NCI-H1930 (cell line): ENCODE data around the gene ITGB7.

Experiments used
- DNase-seq, 2 experiments: peaks; one replicate each; lab custom pipeline; 2025; lab: John Stamatoyannopoulos, UW

The ITGB7 gene

DNA sequence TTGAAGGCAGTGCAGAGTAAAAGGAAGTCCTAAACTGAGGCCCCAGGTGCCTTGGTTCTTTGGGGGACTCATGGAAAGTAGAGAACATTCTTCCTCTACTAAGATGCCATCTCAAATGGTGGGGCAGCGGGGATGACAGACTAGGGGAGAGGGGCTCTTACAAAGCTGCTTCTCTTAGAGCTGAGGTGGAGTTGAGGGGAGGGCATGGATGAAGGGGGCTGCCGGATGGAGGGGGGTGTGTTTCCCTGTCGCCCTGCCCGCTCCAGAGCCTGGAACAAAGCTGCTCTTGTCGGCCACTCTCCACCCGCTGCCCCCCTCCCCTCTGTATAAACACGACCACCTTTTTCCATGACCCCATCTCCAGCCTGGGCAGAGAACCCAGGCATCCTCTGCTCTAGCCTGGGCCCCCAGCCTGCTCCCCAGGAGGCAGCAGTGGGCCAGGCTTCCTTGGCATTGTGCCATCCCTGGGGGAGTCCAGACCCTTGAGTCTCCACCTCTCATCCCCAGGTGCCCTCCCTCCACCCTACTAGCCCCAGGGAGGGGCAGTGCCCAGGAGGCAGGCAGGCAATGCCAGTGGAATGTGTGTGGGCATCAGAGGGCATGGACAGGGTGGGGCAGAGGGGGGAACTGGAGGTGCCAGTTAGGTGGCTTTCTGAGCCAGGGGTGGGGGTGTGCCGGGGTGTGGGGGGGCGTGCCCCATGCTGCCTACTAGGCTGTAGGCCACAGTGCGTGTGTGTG, 23.2 kb upstream of the ITGB7 start:
- no peak for DNase-seq

DNA sequence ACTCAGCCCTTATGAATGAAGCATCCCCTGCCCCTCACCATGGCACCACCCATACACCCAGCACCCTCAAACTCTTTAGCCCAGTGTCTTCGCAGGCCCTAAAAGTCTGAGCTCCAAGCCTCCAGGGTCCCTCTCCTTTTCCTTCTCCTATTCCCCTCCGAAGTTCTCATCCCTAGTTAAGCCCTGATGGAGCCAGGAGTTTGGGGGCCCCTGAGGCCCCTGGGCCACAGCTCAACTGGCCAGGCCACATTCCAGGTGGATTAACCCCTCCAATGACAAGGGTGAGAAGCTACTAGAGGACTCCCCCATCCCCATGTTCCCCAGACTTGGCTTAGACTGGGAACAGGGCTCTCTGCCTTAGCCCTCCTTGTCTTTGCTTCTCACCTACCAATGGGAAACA, 22.4 kb upstream of the ITGB7 start:
- DNase-seq = no peak

DNA sequence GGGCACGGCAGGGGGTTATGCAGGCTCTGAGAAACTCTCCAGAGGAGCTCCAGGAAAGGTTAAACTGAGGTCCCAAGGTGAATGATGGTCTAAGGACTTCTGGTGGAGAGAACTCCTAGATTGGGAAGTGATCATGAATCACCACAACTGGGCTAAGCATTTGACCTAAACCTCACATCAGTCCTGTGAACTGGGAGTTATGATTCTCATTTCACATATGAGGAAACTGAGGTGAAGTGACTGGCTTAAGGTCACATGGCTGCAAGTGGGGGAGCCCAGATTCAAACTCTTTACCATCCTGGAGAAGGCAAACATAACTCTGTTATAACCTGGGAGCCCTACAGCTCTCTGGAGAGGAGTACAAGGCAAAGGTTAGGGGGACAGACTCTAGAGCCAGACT, 20.8 kb upstream of the ITGB7 start:
- DNase-seq = no peak

DNA sequence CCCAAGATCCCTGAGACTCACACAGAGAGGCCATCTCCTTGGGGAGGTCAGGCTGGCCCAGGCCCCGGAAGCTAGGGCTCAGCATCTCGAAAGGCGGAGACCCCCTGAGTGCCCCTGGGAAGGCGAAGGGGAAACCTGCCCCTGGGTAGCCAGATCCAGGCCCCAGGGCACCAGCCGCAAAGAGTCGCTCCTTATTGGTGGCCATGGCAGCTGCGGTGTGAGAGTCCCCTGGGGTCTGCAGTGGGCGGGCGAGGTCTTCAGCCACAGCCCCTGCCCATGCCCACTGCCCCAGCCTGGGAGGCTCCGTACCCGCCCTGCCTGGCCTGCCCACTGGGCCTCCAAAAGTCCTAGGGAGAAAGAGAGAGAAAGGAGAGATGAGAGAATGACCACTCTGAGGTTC, 20.3 kb upstream of the ITGB7 start:
- no peak for DNase-seq

DNA sequence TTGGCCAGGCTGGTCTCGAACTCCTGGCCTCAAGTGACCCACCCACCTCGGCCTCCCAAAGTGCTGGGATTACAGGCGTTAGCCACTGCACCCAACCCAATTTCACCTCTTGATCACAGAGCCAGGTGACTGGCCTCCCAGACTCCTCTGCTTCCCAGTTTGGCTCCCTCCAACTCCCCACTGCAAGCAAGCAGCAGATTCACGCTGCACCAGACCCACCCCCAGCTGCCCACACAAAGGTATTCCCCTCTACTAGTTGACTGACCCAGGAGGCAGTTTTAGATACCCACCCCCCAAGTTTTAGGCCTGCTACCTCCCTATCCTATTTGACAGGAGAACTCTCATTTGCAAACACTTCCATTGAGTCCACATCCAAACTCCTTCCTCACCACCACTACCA, 19.8 kb upstream of the ITGB7 start:
- DNase-seq = no peak

DNA sequence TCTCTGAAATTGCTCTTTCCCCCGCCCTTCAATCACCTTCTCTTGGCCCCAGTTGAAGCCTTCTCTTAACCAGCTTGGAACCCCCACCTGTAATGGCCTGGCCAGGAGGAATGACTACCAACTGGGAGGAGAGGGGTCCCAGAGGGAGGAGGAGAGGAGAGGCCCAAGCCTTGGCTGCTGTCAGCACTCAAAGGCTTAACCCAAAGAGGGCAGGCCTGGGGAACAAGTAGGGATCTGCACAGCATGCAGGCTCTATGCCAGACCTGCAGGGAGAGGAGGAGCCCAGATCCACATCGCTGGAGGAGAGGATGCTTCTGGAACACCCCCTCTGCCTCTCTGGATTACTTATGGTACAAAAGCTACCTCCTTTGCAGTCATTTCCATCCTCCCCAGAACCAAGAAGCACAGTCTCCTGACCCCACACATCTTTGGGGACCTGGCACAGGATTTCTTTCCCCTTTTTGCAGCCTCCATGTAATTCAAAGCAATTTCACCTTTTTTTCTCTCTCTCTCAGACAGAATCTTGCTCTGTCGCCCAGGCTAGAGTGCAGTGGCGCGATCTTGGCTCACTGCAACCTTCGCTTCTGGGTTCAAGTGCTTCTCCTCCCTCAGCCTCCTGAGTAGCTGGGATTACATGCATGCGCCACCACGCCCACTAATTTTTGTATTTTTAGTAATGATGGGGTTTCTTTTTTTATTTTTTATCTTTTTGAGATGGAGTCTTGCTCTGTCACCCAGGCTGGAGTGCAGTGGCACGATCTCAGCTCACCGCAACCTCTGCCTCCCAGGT, 18.8 kb upstream of the ITGB7 start:
- DNase-seq = no peak

DNA sequence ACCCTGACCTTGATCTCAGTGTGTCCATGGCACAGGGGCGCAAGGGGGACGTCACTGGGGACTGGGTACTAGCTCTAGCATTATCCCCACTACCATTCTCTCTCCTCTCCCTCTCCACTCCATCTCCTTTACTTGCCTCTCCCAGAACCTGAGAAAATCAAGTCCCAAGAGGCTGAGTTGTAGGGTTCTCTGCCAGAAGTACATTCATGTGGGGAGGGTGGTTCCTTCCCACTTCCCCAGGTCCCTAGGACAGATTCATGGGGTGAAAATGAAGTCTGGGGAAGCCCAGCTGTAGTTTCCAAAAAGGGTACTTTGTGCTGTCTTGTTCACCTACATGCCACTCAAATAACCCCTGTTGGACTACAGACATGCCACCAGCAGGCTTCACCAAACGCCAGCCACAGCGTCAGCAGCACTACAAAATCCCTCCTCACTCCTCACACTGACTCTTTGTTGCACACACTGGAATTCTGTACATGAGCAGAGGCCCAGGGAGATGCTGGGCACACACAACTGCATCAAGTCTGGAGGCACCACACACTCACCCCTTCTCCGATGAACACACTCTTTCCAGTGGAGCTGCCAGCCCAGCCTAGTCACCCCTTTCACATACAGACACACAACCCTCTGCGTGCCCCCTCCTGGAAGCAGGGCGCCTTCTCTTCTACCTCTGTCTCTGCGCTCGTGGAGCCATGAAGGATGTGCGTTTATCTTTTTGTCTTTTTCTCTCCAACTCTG, 18.0 kb upstream of the ITGB7 start:
- no peak for DNase-seq

DNA sequence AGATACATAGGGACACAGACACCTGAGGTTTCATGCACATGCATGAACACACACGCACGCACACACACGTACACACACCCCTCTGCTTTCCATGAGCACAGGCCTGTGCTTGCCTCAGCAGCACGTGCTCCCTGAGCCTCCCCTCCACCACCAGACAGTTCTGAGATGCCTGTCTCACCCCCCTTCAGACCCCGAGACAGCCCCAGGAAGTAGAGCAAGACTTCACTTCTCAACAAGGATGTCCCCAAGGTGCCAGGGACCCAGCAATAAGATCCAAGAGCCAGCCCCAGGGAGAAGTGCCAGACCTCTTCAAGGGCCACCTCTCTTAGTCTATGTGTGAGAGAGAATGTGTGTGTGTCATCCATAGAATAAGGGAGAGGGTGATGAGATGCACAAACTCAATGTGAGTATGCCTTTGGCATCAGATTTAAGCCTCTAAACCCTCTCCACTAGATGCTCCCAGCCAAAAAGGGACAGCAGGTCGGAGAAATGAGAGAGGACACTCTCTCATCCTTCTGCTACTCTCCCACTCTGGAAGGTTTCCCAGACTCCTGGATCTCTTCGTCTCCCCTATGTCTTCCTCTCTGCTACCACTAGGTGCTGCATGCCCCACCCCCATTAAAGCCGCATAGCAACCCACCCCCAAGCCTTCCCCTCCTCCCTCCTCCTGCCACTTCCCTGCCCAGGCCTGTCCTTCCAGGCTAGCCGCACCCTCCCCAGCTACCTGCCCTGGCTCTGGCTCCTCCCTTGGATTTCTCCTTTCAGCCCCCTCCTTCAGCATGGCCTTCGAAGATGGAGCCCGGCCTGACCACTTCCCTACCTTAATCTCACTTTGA, 17.2 kb upstream of the ITGB7 start:
- no peak for DNase-seq

DNA sequence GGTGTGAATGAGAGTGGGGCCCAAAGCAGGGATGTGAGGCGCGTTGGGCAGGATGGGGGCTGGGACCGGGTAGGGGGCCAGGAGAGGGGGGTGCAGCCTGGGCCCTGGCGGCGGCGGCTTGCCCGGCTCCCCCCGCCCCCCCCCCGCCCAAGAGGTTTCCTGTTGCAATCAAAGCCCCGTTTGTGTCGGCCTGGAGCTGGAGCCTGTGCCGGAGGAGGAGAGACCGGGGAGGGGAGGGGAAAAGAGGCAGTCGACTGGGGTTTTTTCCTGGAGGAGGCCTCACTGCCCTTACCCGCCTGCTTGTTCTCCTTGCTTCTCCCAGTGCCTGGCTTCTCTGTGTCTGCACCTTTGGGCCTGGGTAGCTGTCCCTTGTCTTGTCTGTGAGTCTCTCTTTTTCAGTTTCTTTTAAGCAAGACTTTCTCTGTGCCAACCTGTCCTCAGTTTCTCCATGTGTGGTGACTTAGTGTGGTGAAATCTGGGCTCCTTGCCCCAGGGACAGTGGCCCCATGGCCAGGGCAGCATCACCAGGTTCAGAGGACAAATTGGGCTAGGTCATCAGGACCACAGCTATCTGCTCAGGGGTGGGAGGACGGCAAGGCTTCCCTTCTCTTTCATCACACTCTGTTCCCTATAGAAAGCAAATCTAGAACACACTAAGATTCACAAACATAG, 16.5 kb upstream of the ITGB7 start:
- DNase-seq = no peak

DNA sequence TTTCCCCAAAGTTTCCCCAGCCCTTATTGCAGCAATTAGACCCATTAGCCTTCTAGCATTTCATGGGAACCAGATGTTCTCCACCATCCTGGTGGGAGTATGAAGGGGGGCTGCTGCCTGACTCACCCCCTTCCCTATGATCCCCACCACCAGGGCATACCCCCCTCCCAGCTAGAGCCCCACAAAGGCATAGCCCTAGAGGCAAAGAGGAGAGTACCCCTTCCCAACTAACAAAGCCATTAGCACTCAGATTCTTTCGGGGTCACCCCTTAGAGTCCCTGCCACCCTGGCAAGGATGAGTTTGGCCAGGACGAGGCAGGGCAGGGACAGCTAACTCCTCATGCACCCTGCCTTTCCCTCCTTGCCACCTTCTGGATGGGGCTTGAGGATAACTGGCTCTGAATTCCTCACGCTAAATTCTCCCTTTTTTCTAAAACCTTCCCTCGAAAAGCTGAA, 15.8 kb upstream of the ITGB7 start:
- DNase-seq = no peak

DNA sequence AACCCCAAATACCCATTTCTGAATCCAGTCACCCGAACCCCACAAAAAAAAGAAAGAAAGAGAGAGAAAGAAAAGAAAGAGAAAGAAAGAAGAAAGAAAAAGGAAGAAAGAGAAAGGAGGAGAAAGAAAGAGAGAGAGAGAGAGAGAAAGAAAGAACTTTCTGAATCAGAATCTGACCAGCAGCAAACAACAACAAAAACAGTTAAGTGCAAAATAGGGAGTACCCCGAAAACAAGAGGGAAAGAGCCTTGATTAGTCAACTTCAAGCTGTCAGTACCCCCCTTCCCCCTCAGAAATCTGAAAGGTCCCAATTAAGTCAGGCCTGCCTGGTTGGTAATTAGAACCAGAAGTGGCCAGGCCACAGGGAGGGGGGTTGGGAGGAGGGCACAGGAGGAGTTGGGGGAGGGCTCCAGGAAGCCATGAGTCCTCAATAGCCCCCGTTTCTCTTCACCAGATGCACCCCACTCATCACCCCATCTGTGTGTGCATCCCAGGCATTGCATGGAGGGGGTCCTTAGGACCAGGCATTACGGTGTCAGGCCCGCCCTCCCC, 15.2 kb upstream of the ITGB7 start:
- no peak for DNase-seq

DNA sequence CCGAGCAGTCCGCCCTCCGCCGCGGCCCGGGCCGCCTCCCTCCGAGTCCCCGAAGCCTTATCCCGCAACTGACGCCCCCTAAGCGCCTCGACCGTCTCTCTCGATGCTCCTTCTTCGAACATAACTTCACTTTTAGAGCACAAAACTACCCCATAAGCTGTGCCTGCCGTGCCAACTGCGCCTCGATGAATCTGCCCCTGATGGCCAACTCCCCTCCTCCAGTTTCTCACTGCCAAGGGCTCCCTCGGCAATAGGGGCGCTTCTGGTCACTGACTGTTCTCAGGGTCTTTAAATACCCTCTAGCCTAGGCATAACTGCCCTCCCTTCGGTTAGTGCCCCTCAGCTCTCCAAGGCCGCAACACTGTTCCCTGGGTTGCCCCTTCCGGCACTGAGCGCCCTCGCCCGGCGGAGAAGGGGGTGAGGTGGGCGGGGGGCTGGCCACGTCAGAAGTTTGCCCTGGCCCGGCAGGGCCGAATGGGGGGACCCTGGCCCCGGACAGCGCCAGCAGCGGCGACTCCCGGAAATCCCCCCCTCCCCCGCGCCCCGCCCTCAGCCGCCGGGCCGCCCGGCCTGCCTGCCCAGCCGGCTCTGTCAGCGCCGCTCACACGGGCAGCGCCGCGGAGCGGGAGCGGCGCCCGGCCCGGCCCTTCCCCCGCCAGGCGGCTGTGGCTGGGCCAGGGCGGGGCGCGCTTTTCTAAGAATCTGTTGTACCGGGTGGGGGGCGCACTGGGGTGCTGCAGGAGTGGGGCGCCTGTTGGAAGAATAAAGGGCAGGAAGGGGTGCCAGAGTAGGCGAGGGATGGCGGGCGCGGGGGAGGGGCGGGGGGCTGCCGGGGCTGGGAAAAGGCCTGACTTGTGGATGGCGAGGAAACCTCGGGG, 14.4 kb upstream of the ITGB7 start:
- peak; percentile 75 to 78 for DNase-seq

DNA sequence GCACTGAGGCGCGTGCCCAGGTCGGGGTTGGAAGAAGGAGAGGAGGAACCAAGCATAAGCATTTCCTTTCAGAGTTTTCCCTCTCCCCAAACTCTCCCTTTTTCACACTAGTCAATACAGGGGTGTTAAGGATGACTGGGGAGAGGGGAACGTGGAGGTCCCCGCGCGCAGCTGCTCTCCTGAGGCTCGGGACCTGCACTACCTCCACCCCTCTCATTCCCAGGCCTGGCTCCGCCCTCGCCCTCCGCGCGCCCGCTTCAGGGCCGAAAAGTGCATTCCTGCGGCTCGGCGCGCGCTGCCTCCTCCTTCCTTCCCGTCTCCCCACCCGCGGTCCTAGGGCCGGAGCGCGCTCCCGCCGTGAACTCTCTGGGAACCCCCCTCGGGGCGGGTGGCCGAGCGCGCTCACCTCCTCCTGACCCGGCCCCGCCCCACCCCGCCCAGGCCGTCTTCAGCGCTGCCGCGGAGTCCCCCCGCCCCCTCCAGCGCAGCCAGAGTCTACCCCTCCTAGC, 13.7 kb upstream of the ITGB7 start:
- peak; percentile 65 to 72 for DNase-seq

DNA sequence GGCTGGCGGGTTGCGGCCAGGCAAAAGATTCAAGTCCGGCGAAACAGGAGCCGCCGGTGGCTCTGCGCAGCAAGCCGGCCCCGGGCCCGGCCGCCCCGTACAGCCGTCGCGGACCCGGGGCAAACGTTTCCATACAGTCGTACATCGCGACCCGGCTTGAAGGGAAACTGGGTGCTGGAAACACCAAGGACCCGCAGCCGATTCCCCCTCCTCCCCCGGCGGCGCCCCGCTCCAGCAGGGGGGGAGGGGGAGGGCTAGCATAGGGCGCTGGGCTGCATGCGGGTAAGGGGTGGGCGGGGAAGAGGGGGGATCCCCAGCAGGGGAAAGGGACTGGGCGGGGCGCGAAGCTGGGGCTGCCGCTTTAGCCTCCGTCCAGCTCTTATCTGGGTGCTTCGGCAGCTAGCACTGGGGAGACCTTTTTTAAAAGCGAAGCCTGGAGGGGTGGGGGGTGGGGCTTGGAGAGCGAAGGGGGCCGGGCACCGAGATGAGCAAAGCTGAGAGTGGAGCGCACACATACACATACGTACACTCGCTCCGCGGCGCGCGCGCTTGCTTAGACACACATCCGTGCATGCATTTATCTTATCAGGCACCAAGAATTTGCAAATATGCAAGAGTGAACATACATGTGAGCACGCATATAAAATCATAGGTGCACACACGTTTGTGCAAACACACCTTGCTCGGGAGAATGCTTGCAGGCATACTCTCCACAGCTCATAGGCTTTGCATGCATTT, 13.1 kb upstream of the ITGB7 start:
- peak; percentile 24 to 25 for DNase-seq

DNA sequence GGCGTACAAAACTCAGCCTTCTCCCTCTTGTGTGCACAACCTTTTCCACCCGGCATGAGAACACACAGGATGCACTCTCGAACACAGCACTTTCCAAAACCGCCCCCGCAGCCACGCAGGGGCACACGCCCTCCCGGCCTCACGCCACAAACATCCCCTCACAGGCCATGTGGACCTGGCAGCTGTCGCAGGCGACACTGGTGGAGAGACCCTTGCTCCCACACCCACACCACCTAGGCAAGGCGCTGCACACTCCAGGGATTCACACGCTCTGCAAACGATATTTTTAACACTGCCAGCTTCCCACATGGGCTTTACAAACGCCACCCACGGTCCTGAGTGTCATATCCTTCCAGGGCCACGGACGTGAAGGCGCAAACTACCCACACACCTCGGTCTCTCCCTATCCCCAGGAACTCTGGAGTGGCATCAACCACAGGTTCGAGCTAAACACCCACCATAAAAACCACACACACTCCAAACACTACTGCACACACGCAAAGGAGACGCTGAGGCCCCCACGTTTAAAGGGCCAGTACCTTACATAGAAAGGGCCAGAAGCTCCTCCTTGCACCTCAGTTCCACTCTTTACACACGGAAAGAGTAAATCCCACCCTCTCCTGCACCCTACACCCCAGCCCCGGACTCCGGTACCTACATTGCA, 12.4 kb upstream of the ITGB7 start:
- DNase-seq = no peak

DNA sequence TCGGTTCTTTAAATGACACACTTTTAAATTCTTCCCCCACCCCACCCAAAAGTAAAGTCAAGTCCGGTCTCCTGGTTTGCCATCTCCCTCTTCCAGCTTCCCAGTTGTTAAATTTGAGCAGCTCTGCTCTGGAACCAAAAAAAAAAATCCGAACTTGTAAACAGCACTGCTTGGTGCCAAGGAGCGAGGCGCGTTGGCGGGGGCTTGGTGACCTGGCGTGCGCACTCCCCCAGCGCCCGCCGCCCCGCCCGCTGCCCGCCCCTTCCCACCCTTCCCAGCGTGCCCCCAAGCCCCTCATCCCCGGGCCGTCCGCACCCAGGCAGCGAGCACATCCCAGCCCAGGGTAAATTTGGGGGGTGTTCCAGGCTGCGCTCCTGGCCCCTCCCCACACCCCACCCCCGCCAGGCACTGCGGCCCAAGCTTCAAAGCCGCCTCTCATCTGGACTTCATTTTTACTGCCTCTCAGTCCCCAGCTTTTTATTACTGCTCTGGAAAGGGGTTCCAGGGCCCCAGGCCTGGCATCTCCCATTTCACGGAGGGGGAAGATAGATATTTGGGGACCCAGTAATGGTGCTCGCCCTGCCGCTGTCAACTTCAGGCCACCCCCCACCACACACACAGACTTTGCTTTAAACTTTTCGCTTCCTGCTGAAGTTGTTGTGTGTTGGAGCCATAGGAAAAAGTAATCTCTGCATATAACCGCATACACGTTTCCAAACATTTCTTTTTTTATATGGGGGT, 11.7 kb upstream of the ITGB7 start:
- DNase-seq = no peak

DNA sequence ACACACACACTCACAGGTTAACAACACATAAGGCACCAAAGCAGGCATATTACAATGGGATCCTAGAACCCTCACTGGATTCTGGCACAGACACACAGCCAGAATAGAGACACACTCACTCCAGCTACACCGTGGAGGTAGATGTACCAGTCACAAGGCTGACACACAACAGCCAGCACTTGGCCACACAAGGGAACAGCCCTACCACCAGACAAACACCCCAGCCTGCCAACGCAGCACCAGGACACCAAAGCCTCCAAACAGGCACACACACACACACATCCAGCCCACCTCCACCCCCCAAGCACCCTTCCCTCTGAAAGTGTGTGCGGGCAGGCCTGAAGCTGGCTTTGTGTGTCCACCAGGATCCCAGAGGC, 10.9 kb upstream of the ITGB7 start:
- DNase-seq = no peak
